ENCODE measurements around the gene TMEM237. TPM values are rescaled to one million over a fixed set of nuclear protein-coding genes. Genes with fewer than 3 reads are reported as not detected.

TMEM237 gene
- total and polyA plus RNA-seq, 3 experiments from 2014 or later = 6.7 to 18.5 (median 18.5) TPM

DNA sequence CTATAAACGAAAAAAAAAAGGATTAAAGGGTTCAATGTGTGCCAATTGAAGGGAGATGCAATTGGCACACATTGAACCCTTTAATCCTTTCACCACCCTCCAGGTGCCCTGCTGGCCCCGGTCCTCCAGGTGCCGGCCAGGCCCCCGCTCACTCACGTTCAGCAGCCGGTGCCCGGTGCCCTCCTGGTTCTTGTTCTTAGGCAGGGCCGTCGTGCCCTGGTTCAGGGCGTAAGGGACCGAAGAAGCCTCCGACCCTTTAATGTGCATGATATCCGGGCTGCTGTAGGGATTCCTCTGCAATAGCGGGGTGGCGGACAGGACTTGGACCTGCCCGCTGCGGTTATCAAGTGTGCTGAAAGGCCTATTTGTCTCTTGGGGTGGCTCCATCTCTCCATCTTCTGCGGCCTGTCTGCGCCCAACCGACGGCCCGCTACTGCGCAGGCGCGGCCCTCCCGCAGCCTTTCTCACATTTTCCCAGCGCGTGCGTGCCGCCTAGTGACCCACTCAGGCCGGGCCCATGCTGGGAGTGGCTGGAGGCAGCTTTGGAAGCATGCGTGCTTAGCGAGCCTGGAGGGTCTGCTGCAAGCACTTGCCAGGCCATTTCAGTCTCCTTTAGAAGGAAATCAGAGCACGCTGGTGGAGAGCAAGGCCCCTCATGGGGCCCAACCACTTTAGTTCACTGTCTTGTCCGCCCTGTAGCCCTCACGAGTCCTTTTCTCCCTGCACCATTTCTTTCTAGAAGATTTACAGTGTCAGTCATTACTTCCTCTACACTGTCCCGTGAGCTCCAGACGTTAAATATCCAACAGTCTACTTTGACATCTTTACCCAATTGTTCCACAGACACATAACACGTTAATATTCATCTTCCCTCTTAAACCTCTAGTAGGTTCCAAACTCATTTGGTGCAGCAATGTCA, 24.3 kb downstream of the TMEM237 start:
- Mint-ChIP-seq H3K4me3 (no peak overlapping the region), H3K27ac (no peak overlapping the region), H3K36me3 (no peaks in the 10 kb centered on the region), H3K9me3 (no peaks in the 10 kb centered on the region), H3K4me1 (no peaks in the 10 kb centered on the region), H3K27me3 (no peaks in the 10 kb centered on the region)
- Histone ChIP-seq H3K36me3 (ENCODE audit: insufficient read depth, low read length) (no peaks in the 10 kb centered on the region), H3K27me3 (ENCODE audit: insufficient read depth, low read length, poor library complexity, severe bottlenecking) (no peaks in the 10 kb centered on the region), H3K4me3 (ENCODE audit: low read length) (no peak overlapping the region), H3K9me3 (ENCODE audit: low read length) (no peaks in the 10 kb centered on the region), H3K27ac (ENCODE audit: low read depth, low read length) (no peak overlapping the region), H3K4me1 (ENCODE audit: insufficient read depth, low read length) (no peaks in the 10 kb centered on the region)
- CTCF ChIA-PET = no interaction called here
- DNase-seq = no peak
- POLR2A ChIA-PET = no interaction called here

DNA sequence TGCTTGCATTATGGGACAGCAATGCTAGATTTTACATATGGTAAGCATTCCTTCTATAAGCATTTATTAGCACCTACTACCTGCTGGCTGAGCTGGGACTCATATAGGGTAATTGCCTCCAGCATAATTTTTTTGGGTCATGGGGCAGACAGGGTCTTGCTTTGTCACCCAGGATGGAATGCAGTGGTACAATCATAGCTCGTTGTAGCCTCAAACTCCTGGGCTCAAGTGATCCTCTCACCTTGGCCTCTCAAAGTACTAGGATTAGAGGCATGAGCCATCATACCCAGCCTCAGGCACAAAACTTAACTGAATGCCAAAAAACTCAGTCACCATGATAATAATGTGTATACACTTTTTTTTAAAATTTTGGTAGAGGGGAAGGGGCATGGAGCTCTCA, 35.3 kb downstream of the TMEM237 start:
- H3K36me3 Mint-ChIP-seq = peaks cover 0 to 18% (median 0%) of the 10 kb centered on the region in 3 donors
- H3K9me3 Mint-ChIP-seq = peaks cover 14 to 24% (median 14%) of the 10 kb centered on the region in 5 donors
- POLR2A ChIA-PET = no interaction called here
- no peaks in the 10 kb centered on the region for H3K4me1 Mint-ChIP-seq
- H3K9me3 ChIP-seq (ENCODE audit: low read length) = no peaks in the 10 kb centered on the region
- no peak for DNase-seq
- H3K4me3 ChIP-seq (ENCODE audit: low read length) = no peak overlapping the region
- H3K27ac Mint-ChIP-seq = no peak overlapping the region
- H3K27me3 ChIP-seq (ENCODE audit: insufficient read depth, low read length, poor library complexity, severe bottlenecking) = no peaks in the 10 kb centered on the region
- no peaks in the 10 kb centered on the region for H3K36me3 ChIP-seq (ENCODE audit: insufficient read depth, low read length)
- peaks cover 25 to 63% of the 10 kb centered on the region in 2 donors for H3K27me3 Mint-ChIP-seq
- H3K27ac ChIP-seq (ENCODE audit: low read depth, low read length) = no peak overlapping the region
- no peaks in the 10 kb centered on the region for H3K4me1 ChIP-seq (ENCODE audit: insufficient read depth, low read length)
- CTCF ChIA-PET = no interaction called here
- H3K4me3 Mint-ChIP-seq = no peak overlapping the region

DNA sequence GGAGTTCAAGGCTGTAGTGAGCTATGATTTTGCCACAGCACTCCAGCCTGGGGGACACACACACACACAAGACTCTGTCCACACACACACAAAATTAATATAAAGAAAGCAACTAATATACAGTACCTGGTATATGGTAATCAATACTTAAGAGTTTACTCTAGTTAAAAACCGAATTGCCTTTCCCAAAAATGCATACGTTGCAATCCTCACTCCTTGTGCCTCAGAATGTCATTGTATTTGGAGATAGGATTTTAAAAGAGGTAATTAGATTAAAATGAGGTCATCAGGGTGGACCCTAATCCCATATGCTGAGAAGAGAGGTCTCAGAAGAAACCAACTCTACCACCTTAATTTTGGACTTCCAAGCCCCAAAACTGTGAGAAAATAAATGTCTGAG, 35.7 kb downstream of the TMEM237 start:
- H3K4me3 ChIP-seq (ENCODE audit: low read length) = no peak overlapping the region
- peaks cover 0 to 18% (median 0%) of the 10 kb centered on the region in 3 donors for H3K36me3 Mint-ChIP-seq
- no peaks in the 10 kb centered on the region for H3K36me3 ChIP-seq (ENCODE audit: insufficient read depth, low read length)
- no peak overlapping the region for H3K4me3 Mint-ChIP-seq
- POLR2A ChIA-PET = no interaction called here
- H3K4me1 ChIP-seq (ENCODE audit: insufficient read depth, low read length) = no peaks in the 10 kb centered on the region
- H3K9me3 Mint-ChIP-seq = peaks cover 14 to 24% (median 14%) of the 10 kb centered on the region in 5 donors
- H3K4me1 Mint-ChIP-seq = no peaks in the 10 kb centered on the region
- peaks cover 25 to 68% of the 10 kb centered on the region in 2 donors for H3K27me3 Mint-ChIP-seq
- no peak for DNase-seq
- CTCF ChIA-PET = no interaction called here
- no peaks in the 10 kb centered on the region for H3K27me3 ChIP-seq (ENCODE audit: insufficient read depth, low read length, poor library complexity, severe bottlenecking)
- H3K27ac Mint-ChIP-seq = no peak overlapping the region
- no peaks in the 10 kb centered on the region for H3K9me3 ChIP-seq (ENCODE audit: low read length)
- H3K27ac ChIP-seq (ENCODE audit: low read depth, low read length) = no peak overlapping the region

- H3K4me3 ChIP-seq (ENCODE audit: low read length) = no peak overlapping the region
- Mint-ChIP-seq H3K36me3 (peaks cover 0 to 27% (median 0%) of the 10 kb centered on the region in 3 donors), H3K27ac (no peak overlapping the region), H3K27me3 (peaks cover 26 to 74% of the 10 kb centered on the region in 2 donors), H3K4me3 (no peak overlapping the region), H3K9me3 (peaks cover 15 to 22% (median 20%) of the 10 kb centered on the region in 5 donors), H3K4me1 (no peaks in the 10 kb centered on the region)
- no peaks in the 10 kb centered on the region for H3K9me3 ChIP-seq (ENCODE audit: low read length)
- no peak overlapping the region for H3K27ac ChIP-seq (ENCODE audit: low read depth, low read length)
- ChIA-PET CTCF (no interaction called here), POLR2A (no interaction called here)
- no peak for DNase-seq
- H3K27me3 ChIP-seq (ENCODE audit: insufficient read depth, low read length, poor library complexity, severe bottlenecking) = no peaks in the 10 kb centered on the region
- H3K36me3 ChIP-seq (ENCODE audit: insufficient read depth, low read length) = no peaks in the 10 kb centered on the region
- no peaks in the 10 kb centered on the region for H3K4me1 ChIP-seq (ENCODE audit: insufficient read depth, low read length)
Observed at GRCh38 chr2:201600906-201601305, 42.4 kb downstream of the TMEM237 start.

DNA sequence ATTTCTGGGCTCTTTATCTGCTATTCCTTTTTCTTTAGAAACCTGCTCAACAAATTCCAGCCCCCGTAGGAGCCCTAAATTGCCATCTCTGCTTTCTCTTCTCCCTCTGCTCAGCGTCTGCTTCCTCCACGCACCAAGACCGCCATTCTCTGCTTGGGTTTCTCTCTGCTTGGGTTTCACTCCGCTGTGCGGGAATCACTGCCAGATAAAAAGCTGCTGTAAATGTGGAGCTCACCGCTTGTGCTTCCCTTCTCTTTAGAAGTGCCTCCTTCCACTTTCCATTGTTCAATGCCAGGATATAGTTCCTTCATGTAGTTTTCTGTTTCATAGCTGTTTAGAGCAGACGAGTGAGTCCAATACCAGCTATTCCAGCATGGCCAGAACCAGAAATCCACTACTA, 45.9 kb downstream of the TMEM237 start:
- no peak overlapping the region for H3K27ac ChIP-seq (ENCODE audit: low read depth, low read length)
- H3K4me1 Mint-ChIP-seq = no peaks in the 10 kb centered on the region
- no peak for DNase-seq
- peaks cover 18 to 41% of the 10 kb centered on the region in 2 donors for H3K27me3 Mint-ChIP-seq
- no peak overlapping the region for H3K4me3 ChIP-seq (ENCODE audit: low read length)
- ChIA-PET POLR2A (no interaction called here), CTCF (no interaction called here)
- peaks cover 0 to 22% (median 0%) of the 10 kb centered on the region in 3 donors for H3K36me3 Mint-ChIP-seq
- no peaks in the 10 kb centered on the region for H3K4me1 ChIP-seq (ENCODE audit: insufficient read depth, low read length)
- H3K4me3 Mint-ChIP-seq = no peak overlapping the region
- H3K27ac Mint-ChIP-seq = no peak overlapping the region
- H3K36me3 ChIP-seq (ENCODE audit: insufficient read depth, low read length) = no peaks in the 10 kb centered on the region
- no peaks in the 10 kb centered on the region for H3K27me3 ChIP-seq (ENCODE audit: insufficient read depth, low read length, poor library complexity, severe bottlenecking)
- H3K9me3 ChIP-seq (ENCODE audit: low read length) = no peaks in the 10 kb centered on the region
- H3K9me3 Mint-ChIP-seq = peaks cover 15 to 27% (median 25%) of the 10 kb centered on the region in 5 donors

DNA sequence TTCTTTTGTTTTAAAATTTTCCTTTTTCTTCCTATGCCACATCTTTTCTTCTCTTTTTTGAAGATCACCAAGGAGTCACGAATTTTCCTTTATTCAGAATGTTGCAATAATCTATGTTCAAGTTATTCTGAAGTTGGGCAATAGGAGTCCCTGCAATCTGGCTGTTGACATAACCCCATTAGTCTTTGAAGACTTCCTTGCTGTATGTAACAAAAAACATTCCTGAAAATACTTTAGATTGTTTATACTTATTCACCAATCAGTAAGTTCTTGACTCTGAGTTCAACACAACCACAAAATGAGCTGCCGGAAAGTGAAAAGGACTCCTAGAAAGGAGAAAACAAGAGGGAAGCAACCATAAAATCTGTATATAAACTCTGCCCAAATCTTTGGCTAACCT, 62.8 kb downstream of the TMEM237 start:
- no peaks in the 10 kb centered on the region for H3K36me3 Mint-ChIP-seq
- no peak overlapping the region for H3K27ac Mint-ChIP-seq
- POLR2A ChIA-PET = interaction anchor here (0.5 kb wide), 1 partner anchor 307 kb away, joined by 4 read pairs; no protein-coding TSS in a partner anchor

DNA sequence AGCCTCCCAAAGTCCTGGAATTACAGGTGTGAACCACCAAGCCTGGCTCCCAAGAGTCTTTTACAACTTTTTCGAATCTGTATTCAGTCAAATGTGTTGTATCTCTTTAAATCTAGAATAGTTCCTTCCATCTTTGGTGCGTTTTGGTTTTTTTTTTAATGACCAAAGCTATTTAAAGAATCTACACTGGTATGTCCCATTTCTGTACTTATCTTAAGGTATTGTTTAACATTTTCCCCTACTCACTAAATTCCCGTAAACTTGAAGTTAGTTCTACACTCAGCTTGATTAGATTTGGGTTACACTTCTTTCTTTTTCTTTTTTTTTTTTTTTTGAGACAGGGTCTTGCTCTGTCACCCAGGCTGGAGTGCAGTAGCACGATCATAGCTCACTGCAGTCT, 63.8 kb downstream of the TMEM237 start:
- peaks cover 12 to 34% of the 10 kb centered on the region in 2 donors for H3K27me3 Mint-ChIP-seq
- Histone ChIP-seq H3K4me1 (ENCODE audit: insufficient read depth, low read length) (no peaks in the 10 kb centered on the region), H3K4me3 (ENCODE audit: low read length) (no peak overlapping the region), H3K27me3 (ENCODE audit: insufficient read depth, low read length, poor library complexity, severe bottlenecking) (no peaks in the 10 kb centered on the region), H3K27ac (ENCODE audit: low read depth, low read length) (no peak overlapping the region), H3K9me3 (ENCODE audit: low read length) (no peaks in the 10 kb centered on the region), H3K36me3 (ENCODE audit: insufficient read depth, low read length) (no peaks in the 10 kb centered on the region)
- no peak overlapping the region for H3K4me3 Mint-ChIP-seq
- no peak overlapping the region for H3K27ac Mint-ChIP-seq
- CTCF ChIA-PET = no interaction called here
- DNase-seq = no peak
- POLR2A ChIA-PET = no interaction called here
- H3K4me1 Mint-ChIP-seq = no peaks in the 10 kb centered on the region
- H3K36me3 Mint-ChIP-seq = no peaks in the 10 kb centered on the region
- no peaks in the 10 kb centered on the region for H3K9me3 Mint-ChIP-seq

More for the DNA sequence above, 62.8 kb downstream of the TMEM237 start:
- Histone ChIP-seq H3K27ac (ENCODE audit: low read depth, low read length) (no peak overlapping the region), H3K4me1 (ENCODE audit: insufficient read depth, low read length) (no peaks in the 10 kb centered on the region), H3K27me3 (ENCODE audit: insufficient read depth, low read length, poor library complexity, severe bottlenecking) (no peaks in the 10 kb centered on the region), H3K4me3 (ENCODE audit: low read length) (no peak overlapping the region), H3K36me3 (ENCODE audit: insufficient read depth, low read length) (no peaks in the 10 kb centered on the region), H3K9me3 (ENCODE audit: low read length) (no peaks in the 10 kb centered on the region)
- CTCF ChIA-PET = no interaction called here
- Mint-ChIP-seq H3K4me3 (no peak overlapping the region), H3K4me1 (no peaks in the 10 kb centered on the region), H3K27me3 (peaks cover 12 to 38% of the 10 kb centered on the region in 2 donors), H3K9me3 (no peaks in the 10 kb centered on the region)
- DNase-seq = no peak

- Mint-ChIP-seq H3K9me3 (no peaks in the 10 kb centered on the region), H3K36me3 (no peaks in the 10 kb centered on the region), H3K4me3 (no peak overlapping the region), H3K4me1 (peaks cover 0 to 4% (median 0%) of the 10 kb centered on the region in 3 donors), H3K27me3 (peaks cover 4 to 16% of the 10 kb centered on the region in 2 donors), H3K27ac (no peak overlapping the region)
- ChIA-PET POLR2A (no interaction called here), CTCF (no interaction called here)
- no peaks in the 10 kb centered on the region for H3K9me3 ChIP-seq (ENCODE audit: low read length)
- no peak overlapping the region for H3K4me3 ChIP-seq (ENCODE audit: low read length)
- no peak for DNase-seq
- H3K27me3 ChIP-seq (ENCODE audit: insufficient read depth, low read length, poor library complexity, severe bottlenecking) = no peaks in the 10 kb centered on the region
- no peak overlapping the region for H3K27ac ChIP-seq (ENCODE audit: low read depth, low read length)
- no peaks in the 10 kb centered on the region for H3K36me3 ChIP-seq (ENCODE audit: insufficient read depth, low read length)
- no peaks in the 10 kb centered on the region for H3K4me1 ChIP-seq (ENCODE audit: insufficient read depth, low read length)
Observed at GRCh38 chr2:201575971-201576370, 67.3 kb downstream of the TMEM237 start.

All from CD8-positive, alpha-beta memory T cell (primary cell).